DMS114 treated with DMSO at 0.1 percent for 48 hours (cell line): ENCODE results near the gene CAPN5.

ENCODE experiments used
- DNase-seq: peaks from one replicate; lab custom pipeline; 2025; ENCODE audit not compliant: unreplicated experiment; lab: John Stamatoyannopoulos, UW

The CAPN5 gene

GRCh38 chr11:77129069-77129841 is 62.5 kb downstream of the CAPN5 start:
- no peak for DNase-seq

GRCh38 chr11:77129842-77130756 is 63.3 kb downstream of the CAPN5 start:
- DNase-seq: no peak

- DNase-seq: no peak
Observed at GRCh38 chr11:77130763-77131513, 64.2 kb downstream of the CAPN5 start.

- no peak for DNase-seq
Observed at GRCh38 chr11:77131560-77131959, 64.8 kb downstream of the CAPN5 start.

GRCh38 chr11:77135069-77135468 is 68.3 kb downstream of the CAPN5 start:
- DNase-seq: no peak

GRCh38 chr11:77136074-77136473 is 69.3 kb downstream of the CAPN5 start:
- no peak for DNase-seq

- DNase-seq: no peak
Observed at GRCh38 chr11:77136784-77137420, 70.1 kb downstream of the CAPN5 start.

- no peak for DNase-seq
Observed at GRCh38 chr11:77137421-77137820, 70.7 kb downstream of the CAPN5 start.

GRCh38 chr11:77138106-77138649 is 71.4 kb downstream of the CAPN5 start:
- DNase-seq: no peak

- DNase-seq: no peak
Observed at GRCh38 chr11:77139201-77139600, 72.4 kb downstream of the CAPN5 start.

- DNase-seq: no peak
Observed at GRCh38 chr11:77140231-77140851, 73.6 kb downstream of the CAPN5 start.

- no peak for DNase-seq
Observed at GRCh38 chr11:77141034-77141433, 74.3 kb downstream of the CAPN5 start.

- DNase-seq: no peak
Observed at GRCh38 chr11:77141475-77141874, 74.7 kb downstream of the CAPN5 start.

- no peak for DNase-seq
Observed at GRCh38 chr11:77142091-77142975, 75.6 kb downstream of the CAPN5 start.

- no peak for DNase-seq
Observed at GRCh38 chr11:77143405-77144020, 76.7 kb downstream of the CAPN5 start.

GRCh38 chr11:77144196-77144856 is 77.6 kb downstream of the CAPN5 start:
- no peak for DNase-seq

- DNase-seq: no peak
Observed at GRCh38 chr11:77144857-77145428, 78.2 kb downstream of the CAPN5 start.
